ENCODE data around the gene CYLD. TPM values are rescaled to one million over a fixed set of nuclear protein-coding genes. Genes with fewer than 3 reads are reported as not detected.
A peak's percentile ranks its signal among the peaks of the same experiment; 100 is the strongest.

CYLD gene
- total RNA-seq, 2 donors from 2014 or later, result 21.5 to 36.3 TPM

DNA sequence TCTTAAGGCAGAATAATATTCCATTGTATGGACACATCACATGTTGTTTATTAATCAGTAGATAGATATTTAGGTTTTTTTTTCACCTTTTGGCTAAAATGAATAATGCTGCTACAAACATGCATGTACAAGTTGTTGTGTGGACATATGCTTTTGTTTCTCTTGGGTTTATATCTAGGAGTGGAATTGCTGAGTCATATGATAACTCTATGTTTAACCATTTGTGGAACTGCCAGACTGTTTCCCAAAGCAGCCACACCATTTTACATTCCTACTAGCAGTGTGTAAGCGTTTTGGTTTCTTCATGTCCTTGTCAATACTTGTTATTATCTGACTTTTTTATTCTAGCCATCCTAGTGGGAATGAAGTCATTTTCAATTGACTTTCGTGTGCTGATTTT is 21.3 kb downstream of the CYLD start:
- DNase-seq (no peak), ATAC-seq (no peak)
- intact Hi-C loops (cut with DNase I, micrococcal nuclease), result no loop called here

DNA sequence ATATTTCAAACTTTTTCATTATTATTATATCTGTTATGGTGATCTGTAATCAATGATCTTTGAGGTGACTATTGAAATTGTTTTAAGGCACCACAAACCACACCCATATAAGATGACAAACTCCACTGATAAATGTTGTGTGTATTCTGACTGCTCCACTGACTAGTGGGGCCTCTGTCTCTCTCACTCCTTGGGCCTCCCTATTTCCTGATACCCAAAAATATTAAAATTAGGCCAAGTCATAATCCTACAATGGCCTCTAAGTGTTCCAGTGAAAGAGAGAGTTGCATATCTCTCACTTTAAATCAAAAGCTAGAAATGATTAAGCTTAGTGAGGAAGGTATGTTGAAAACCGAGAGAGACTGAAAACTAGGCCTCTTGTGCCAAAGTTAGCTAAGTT is 23.4 kb downstream of the CYLD start:
- ATAC-seq (no peak), DNase-seq (no peak)
- intact Hi-C loops (cut with DNase I, micrococcal nuclease), result no loop called here

DNA sequence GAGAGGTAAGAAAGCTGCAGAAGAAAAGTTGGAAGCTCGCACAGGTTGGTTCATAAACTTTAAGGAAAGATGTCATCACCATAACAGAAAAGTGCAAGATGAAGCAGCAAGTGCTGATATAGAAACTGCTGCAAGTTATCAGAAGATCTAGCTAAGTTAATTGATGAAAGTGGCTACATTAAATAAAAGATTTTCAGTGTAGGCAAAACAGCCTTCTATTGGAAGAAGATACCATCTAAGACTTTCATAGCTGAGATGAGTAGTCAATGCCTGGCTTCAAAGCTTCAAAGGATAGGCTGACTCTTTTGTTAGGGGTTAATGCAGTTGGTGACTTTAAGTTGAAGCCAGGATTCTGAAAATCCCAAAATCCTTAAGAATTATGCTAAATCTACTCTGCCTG is 24.0 kb downstream of the CYLD start:
- no peak for ATAC-seq
- intact Hi-C loops (cut with DNase I, micrococcal nuclease), result no loop called here
- DNase-seq, result no peak

DNA sequence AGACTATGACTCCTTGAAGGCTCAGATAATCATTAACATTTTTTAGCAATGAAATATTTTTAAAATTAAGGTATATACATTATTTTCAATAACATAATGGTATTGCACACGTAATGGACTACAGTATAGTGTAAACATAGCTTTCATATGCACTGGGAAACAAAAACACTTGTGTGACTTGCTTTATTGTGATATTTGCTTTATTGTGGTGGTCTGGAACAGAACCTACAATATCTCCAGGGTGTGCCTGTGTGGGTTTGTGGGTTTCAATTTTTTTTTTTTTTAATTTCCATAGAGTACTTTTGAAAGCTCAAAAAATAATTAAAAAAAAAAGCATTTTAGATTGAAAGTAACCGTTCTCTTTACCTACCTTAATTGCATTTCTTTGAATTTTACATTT is 25.3 kb downstream of the CYLD start:
- intact Hi-C loops (cut with DNase I, micrococcal nuclease), result no loop called here
- no peak for DNase-seq
- no peak for ATAC-seq

DNA sequence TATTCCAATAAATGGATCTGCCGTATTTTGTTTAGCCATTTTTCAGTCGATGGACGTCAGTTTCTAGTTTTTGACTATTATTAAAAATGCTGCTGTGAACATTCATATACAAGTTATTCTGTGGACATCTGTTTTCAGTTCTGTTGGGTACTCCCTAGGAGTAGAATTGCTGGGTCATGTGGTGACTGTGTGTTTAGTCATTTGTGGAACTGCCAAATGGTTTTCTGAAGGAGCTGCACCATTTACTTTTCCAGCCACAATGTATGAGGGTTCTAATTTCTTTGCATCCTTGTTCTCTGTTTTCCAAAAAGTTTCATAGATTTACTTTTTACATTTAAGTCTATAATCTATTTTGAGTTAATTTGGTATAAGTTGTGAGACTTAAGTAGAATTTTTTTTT is 29.5 kb downstream of the CYLD start:
- intact Hi-C loops (cut with DNase I, micrococcal nuclease), result no loop called here
- DNase-seq (no peak), ATAC-seq (no peak)

DNA sequence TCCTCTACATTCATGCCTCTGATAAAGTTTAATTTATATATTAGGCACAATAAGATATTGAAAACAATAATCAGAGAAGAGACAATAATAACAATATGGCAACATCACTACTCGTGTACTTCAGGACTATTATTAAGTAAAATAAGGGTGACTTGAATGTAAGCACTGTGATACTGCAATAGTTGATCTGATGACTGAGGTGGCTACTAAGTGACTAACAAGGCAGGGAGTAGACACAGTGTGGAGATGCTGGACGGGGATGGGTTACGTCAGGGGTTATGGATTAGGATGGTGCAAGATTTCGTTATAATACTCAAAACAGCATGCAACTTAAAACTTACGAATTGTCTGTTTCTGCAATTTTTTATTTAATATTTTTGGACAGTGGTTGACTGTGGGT is 32.5 kb downstream of the CYLD start:
- intact Hi-C loops (cut with DNase I, micrococcal nuclease), result no loop called here
- ATAC-seq, result no peak

DNA sequence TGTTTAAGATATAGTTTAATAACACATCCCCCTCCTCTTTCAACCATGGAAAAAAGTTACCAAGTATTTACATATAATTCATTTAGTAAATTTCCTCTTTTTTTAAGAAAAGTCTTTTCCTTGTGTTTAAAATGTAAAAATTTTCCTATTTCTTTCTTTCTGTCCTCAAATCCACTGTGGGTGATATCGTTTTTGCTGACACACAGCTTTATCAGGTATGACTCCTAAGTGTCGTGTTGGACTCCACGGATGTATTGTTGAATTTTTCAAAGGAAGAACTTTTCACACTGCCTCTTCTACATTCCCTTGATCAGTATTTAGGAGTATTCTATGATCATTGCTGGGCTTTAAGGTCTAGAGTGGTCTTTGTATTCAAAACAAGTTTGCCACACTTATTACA is 33.1 kb downstream of the CYLD start:
- intact Hi-C loops (cut with DNase I, micrococcal nuclease), result no loop called here
- ATAC-seq (no peak), DNase-seq (no peak)

More for the DNA sequence above, 32.5 kb downstream of the CYLD start:
- DNase-seq, result no peak

DNA sequence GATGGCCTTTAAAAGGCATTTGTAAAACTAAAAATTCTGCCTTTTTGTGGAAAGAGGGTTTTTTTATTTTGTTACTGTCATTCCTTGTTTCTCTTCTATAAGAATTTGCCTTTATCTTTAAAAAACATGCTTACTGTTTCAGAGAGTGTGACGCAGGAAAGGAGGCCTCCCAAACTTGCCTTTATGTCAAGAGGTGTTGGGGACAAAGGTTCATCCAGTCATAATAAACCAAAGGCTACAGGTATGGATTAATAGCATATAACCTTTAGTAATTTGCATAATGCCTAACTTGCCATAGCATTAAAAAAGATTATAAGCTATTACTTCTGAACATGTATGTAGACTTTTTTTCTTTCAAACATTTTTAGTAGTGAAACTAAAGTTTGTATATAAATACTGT is 34.2 kb downstream of the CYLD start:
- ATAC-seq (peak; percentile 99), DNase-seq (no peak)
- intact Hi-C loops (cut with DNase I, micrococcal nuclease), result no loop called here

DNA sequence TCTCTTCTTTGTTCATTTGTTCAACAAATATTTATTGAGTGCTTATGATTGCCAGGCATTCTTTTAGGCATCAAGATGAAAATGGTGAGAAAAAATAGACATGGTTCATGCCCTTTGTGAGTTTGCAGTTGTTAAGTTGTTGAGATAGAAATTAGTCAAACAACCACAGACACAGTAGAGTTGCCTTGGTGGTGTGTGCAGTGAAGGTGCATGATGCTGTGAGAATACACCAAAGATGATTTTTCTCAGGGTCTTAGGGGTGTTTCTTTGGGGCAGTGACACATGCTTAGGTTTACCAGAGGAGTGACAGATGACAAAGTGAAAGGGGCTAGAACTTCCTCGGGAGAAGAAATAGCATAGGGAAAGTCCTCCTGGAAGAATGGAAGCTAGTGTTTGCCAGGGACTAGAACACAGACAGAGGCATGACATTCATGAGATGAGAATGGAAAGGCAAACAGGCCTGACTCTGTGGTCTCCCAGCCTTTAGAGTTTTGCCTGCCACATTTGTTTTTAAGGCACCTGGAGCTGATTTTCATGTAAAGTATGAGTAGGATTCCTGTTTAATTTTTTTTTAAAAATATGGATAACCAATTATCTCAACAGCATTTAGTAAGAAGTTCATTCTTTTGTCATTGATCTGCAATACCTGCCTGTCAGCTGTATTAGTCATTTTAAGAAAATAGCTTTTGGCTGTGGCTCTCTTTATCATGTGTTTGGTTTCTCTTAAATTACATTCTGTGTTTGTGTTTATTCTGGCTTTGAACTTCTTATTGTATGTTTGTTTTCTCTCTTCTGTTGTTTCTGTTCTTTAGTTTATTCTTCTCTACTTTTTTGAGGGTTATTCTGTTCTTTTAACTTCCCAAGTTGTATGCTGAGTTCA is 36.6 kb downstream of the CYLD start:
- DNase-seq (no peak), ATAC-seq (no peak)
- intact Hi-C loops (cut with DNase I, micrococcal nuclease), result no loop called here

DNA sequence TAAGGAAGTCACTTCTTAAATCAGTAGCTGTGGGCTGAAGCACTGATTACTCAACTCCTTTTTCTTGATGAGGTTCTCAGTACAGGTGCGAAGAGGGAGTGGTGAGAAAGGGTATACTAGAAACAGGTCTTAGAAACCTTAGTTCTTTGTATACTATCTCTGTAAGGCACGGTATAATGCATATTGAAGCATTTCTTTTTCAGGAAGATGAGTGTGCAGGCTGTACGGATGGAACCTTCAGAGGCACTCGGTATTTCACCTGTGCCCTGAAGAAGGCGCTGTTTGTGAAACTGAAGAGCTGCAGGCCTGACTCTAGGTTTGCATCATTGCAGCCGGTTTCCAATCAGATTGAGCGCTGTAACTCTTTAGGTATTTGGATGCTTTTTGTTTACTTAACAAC is 39.2 kb downstream of the CYLD start:
- intact Hi-C loops (cut with DNase I, micrococcal nuclease), result no loop called here
- ATAC-seq, result no peak

DNA sequence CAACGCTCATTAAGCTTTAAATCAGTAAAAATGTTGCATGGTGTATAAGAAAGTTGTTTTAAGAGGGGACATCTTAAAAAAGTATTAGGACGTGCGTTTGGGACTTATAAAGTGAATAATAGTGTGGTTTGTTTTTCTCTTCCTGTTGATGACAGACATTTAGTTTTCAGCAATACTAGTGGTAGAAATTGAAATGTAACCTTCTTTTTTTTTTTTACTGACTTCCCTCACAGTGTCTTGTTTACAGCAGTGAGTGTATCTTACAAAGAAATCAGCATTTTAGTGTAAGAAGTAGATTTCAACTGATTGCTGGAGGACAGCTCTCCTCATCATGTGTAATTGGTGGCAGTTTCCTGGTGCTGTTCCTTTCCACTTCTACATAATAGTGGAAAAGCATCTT is 39.6 kb downstream of the CYLD start:
- DNase-seq, result no peak
- intact Hi-C loops (cut with DNase I, micrococcal nuclease), result no loop called here

More for the DNA sequence above, 39.2 kb downstream of the CYLD start:
- no peak for DNase-seq

DNA sequence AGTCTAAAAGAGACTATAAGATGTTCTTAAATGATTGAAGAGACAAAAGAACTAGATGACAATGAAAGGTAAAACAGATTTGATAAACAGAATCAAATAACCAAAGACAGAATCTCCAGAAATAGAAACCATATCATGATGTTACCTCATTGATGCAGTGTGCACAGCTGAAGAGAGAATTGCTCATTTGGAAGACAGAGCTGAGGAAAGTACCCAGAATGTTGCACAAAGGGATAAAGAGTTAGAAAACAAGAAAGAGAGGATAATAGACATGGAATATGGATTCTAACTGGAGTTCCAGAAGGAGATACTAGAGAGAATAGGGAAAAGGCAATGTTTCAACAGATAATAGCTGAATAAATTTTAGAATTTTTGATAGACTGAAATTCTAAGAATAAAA is 47.9 kb downstream of the CYLD start:
- ATAC-seq (no peak), DNase-seq (no peak)
- intact Hi-C loops (cut with DNase I, micrococcal nuclease), result no loop called here

More for the DNA sequence above, 39.6 kb downstream of the CYLD start:
- no peak for ATAC-seq

DNA sequence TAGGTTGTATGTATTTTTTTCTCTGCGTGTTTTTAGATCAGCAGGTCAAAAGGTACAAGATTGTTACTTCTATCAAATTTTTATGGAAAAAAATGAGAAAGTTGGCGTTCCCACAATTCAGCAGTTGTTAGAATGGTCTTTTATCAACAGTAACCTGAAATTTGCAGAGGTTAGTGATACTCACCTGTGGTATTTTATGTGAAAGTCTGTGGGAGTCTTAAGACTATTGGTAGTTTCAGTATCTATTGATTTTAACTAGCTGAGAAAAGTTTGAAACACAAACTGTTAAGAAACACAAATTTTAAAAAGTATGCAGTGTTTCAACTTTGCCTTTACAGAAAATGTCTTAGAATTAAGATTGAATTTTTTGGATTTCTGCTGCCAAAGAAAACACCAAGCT is 49.6 kb downstream of the CYLD start:
- intact Hi-C loops (cut with DNase I, micrococcal nuclease), result no loop called here
- no peak for DNase-seq
- no peak for ATAC-seq

DNA sequence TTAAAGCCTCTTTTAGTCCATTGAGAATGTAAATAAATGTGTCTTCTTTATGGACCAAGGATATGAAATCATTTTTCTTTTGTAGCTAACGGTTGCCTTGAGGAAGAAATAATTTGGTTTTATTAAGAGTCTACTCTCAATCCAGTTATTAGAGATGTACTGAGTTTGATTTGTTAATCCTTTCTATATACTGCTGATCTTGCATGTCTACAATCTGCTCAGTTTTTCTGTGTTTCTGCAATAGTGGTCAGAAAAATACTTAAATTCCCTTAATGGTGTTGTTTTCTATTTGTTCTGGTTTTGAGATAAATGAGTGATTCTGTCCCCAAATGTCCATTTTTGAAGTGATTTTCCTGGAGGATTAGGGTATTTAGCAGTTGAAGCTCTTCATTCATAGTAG is 54.9 kb downstream of the CYLD start:
- intact Hi-C loops (cut with DNase I, micrococcal nuclease), result no loop called here
- ATAC-seq, result no peak
- no peak for DNase-seq

DNA sequence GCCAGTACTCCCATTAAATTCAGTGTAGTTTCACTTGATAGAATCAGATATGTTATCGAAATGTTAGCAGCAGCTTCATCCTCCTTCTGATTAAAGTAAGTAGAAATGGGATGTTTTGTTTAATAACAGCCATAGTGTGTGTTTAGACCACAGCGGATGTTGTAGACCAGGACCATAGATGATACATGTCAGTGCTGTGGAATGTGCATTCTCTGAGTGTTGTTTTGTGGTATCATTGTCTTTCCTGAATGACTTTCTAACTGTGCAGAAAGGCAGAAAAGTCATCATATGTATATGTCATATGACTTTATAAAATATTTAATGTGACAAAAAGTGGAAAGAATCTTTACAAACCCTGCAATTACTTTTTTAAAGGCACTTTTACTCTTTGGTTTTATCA is 55.6 kb downstream of the CYLD start:
- ATAC-seq (no peak), DNase-seq (no peak)
- intact Hi-C loops (cut with DNase I, micrococcal nuclease), result no loop called here

DNA sequence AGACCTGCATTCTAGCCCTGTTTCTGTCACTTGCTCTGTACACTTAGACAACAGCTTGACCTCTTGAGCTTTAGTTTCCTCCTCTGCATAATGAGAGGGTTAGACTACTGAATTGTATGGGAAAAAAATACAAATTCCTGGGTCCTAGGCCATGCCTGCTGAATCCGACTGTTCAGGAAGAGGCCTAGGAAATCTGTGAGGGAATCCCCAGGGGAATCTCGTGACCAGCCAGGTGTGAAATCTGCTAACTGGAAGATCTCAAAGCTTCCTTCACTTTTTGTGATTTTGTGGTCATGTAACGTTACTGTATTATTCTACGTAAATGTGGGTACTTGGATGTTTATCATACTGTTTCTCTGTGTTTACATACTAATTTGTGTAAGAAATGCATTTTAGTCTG is 58.2 kb downstream of the CYLD start:
- intact Hi-C loops (cut with DNase I, micrococcal nuclease), result loop anchor here in 1 of 2 donors (10.0 kb wide), 1 partner anchor 125 kb away; no protein-coding TSS in a partner anchor
- no peak for ATAC-seq
- DNase-seq, result no peak

DNA sequence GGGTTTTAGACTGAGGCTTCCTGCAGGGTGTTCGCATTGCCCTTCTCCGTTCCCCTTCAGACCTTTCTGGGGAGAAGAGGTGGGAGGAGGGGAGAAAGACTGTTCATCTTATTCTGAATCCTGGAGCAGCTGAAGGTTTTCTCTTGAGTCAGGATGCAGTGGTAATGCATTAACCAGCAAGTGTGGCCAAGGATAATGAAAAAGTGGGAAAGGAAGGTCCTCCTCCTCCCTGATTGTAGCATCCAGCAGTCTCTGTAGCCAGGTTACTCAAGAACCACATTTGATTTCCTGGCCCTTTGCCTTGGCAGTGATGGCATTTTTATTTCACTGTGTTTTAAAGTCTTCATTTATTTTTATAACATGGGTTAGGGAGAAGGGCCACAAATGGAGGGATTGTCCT is 59.1 kb downstream of the CYLD start:
- DNase-seq, result no peak
- no peak for ATAC-seq
- intact Hi-C loops (cut with DNase I, micrococcal nuclease), result loop anchor here in 1 of 2 donors (10.0 kb wide), 1 partner anchor 126 kb away; no protein-coding TSS in a partner anchor

DNA sequence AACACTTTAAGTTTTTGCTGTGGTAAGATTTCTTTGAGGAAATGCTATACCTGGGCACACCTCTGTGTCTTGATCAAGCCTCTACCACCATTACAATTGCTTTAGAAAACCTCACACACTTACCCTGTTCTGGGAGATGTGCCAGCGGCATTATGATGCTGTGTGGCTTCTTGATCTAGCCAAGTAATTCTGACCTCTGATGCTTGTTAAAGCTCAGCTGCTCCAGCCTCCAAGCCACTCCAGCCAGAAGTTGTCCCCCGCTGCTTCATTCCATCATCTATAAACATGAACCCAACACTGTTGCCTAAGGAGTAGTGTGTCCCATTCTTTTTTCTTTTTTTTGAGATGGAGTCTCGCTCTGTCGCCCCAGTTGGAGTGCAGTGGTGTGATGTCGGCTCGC is 60.1 kb downstream of the CYLD start:
- ATAC-seq (no peak), DNase-seq (no peak)
- intact Hi-C loops (cut with DNase I, micrococcal nuclease), result loop anchor here in 1 of 2 donors (10.0 kb wide), 1 partner anchor 127 kb away; no protein-coding TSS in a partner anchor

DNA sequence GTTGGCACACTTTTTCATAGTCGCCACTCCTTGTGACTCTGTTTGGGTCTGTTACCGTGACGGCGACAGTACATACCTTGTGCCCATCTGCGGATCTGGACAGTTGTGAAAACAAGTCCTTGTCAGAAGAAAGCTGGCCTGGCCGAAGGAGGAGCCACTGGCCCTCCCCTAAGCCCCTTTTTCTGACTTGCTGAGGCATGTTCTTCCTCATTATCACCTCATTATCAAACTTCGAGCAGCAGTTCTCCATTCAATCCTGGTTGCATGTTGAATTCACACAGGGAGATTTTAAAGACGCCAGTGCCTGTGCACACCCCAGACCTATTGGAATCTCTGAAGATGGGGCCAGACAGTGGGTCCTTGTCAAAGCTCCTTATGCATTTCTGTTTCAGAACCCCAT is 61.1 kb downstream of the CYLD start:
- intact Hi-C loops (cut with DNase I, micrococcal nuclease), result loop anchor here in 1 of 2 donors (10.0 kb wide), 1 partner anchor 128 kb away; no protein-coding TSS in a partner anchor

DNA sequence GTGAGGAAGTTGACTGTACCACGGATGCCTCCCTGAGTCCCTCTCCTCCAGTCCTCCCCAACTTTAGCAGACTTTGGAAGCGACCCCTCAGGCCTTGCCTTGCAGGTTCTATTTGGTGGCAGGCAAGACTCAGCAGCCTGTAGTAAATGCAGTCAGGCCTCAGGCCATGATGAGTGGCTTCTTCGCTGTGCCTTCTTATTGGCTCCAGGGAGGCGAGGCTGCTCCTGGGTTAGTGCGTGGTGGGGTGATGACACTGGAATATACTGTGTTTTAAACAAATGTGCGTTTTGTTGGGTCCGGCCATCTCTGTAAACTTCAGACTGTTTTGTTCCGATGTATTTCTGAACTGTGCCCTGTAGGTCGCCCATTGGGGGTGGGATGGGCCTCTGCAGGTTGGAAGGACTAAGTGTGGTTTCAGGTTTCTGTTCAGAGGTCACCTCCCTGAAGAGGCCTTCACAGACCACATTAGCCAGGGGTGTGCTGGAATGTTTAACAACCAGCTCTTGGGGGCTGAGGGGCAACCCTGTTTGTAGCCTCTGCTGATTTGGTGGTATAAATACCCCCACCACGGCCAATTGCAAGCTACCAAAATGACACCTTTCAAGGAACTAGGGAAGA is 62.5 kb downstream of the CYLD start:
- ATAC-seq (no peak), DNase-seq (no peak)
- intact Hi-C loops (cut with DNase I, micrococcal nuclease), result loop anchor here in 1 of 2 donors (10.0 kb wide), 1 partner anchor 130 kb away; no protein-coding TSS in a partner anchor

More for the DNA sequence above, 61.1 kb downstream of the CYLD start:
- ATAC-seq (no peak), DNase-seq (no peak)
